ENCODE results near the gene RYR2. TPM values are rescaled to one million over a fixed set of nuclear protein-coding genes. Genes with fewer than 3 reads are reported as not detected.

The RYR2 gene
- total and polyA plus RNA-seq, 2 of the 8 experiments (the other 6 are each of a cell fraction or from before 2014, with no cell fraction given) = 1.3 to 4.4 TPM

- TF ChIP-seq CTCF (IDR thresholded peaks at IDR 0.05; ENCODE audit: control extremely low read depth in 1 of 3, insufficient read depth in 1 of 3, low read depth in 1 of 3, low read length in 3 of 3) (no peak), SIRT6 (IDR thresholded peaks at IDR 0.05; ENCODE audit: low read length) (no peak)
Measured at GRCh38 chr1:237670302-237670701, 628.3 kb downstream of the RYR2 start (continued).
